Tibial nerve (tissue), 3 donors: ENCODE measurements around the gene COL4A5.

Experiments used
- POLR2A ChIP-seq, 2 donors: fragments of 450-650 bp; IDR thresholded peaks; one replicate each; pipeline ENCODE4 v1.6.1; 2017; ENCODE audit warnings: antibody characterized with exemption in 2 of 2, mild to moderate bottlenecking in 2 of 2, moderate library complexity in 2 of 2
- TF ChIP-seq, protein P1 (sequence below), 5 experiments: fragments of 200-600 bp in 3 of 5; fragments of 450-650 bp in 2 of 5; sonication (generic) in 3 of 5; IDR thresholded peaks; one replicate each; pipeline ENCODE4 v1.5.1; 2016 to 2019; ENCODE audit warnings: antibody characterized with exemption in 5 of 5, mild to moderate bottlenecking in 3 of 5, moderate library complexity in 2 of 5

- TF ChIP-seq, protein P1, sequence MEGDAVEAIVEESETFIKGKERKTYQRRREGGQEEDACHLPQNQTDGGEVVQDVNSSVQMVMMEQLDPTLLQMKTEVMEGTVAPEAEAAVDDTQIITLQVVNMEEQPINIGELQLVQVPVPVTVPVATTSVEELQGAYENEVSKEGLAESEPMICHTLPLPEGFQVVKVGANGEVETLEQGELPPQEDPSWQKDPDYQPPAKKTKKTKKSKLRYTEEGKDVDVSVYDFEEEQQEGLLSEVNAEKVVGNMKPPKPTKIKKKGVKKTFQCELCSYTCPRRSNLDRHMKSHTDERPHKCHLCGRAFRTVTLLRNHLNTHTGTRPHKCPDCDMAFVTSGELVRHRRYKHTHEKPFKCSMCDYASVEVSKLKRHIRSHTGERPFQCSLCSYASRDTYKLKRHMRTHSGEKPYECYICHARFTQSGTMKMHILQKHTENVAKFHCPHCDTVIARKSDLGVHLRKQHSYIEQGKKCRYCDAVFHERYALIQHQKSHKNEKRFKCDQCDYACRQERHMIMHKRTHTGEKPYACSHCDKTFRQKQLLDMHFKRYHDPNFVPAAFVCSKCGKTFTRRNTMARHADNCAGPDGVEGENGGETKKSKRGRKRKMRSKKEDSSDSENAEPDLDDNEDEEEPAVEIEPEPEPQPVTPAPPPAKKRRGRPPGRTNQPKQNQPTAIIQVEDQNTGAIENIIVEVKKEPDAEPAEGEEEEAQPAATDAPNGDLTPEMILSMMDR (IDR thresholded peaks at IDR 0.05) = no peak
- no peak for TF ChIP-seq POLR2A (IDR thresholded peaks at IDR 0.05)
These were observed 201.2 kb downstream of the COL4A5 start for GRCh38 chrX:108640817-108641216.
